Heart left ventricle (tissue), 13 donors: Measurements from ENCODE around the gene SHKBP1.

Experiments
- POLR2A ChIP-seq, 2 donors: fragments of 450-650 bp; IDR thresholded peaks; one replicate each; pipeline ENCODE4 v1.6.1; 2017; ENCODE audit warnings: antibody characterized with exemption in 2 of 2, mild to moderate bottlenecking in 2 of 2, moderate library complexity in 2 of 2
- TF ChIP-seq, protein P1 (sequence below), 12 donors: fragments of 200-600 bp; sonication (generic) in 4 of 12; IDR thresholded peaks; one replicate each; pipeline versions ENCODE4 v1.5.0 to v1.8.0; 2018 to 2022; ENCODE audit warnings: antibody characterized with exemption in 12 of 12, mild to moderate bottlenecking in 5 of 12
- donor health status: ischemic (EF 13 %, LVEDD 7.1; RV severe dilation, severe dysfunction).
- donor health status: DM: no; HTN: yes; CAD: no.
- donor health status: DM: no; HTN: no; CAD: no.
- donor health status: ischemic (EF 25% LVEDD 6.9; RV normal size, moderate dysfunction).
- donor health status: ischemic (EF 25% LVEDD 5.7; RV mildly dilated, moderate dysfunction).
- donor health status: ischemic (EF 35%, LVEDD 5.7; RV mildly dilated, moderate dysfunction).
- donor health status: nonischemic (EF 11% LVEDD 7.7; RV severe dilation, severe dysfunction).
- donor health status: DM: yes; HTN: yes; CAD: no.
- donor health status: PGD.
- donor health status: ischemic (EF 29% LVEDD 5.4; RV normal size, mild dysfunction).
- donor health status: nonischemic (EF 23%, LVEDD 6.1; RV moderate dilation, normal function).

DNA sequence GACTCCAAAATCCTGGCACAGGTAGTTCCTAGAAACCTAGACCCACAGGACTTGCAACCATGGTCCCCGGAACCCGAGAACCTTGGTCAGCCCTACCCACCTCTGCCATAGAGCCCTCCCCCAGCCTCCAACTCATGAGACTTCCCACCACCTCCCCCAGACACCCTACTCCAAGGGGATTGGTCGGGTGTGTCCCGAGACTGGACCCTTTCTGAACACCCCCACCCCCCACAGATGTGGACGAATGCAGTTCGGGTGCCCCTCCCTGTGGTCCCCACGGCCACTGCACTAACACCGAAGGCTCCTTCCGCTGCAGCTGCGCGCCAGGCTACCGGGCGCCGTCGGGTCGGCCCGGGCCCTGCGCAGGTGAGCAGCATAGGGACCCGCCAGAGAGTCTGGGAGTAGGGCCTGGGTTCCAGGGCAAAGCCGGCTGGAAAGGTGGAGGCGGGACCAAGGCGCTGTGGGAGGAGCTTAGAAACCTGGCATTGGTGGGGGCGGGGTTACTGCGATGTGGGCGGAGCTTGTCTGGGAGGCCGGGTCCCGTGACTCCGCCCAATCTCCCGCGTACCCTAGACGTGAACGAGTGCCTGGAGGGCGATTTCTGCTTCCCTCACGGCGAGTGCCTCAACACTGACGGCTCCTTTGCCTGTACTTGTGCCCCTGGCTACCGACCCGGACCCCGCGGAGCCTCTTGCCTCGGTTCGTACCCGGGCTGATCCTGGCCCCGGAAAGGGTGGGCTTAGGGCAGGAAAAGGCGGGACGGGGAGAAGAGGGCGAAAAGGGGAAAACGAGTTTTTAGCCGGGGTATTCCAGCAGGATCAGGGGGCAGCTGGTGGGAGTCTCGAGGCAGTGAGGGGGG is 36.4 kb downstream of the SHKBP1 start:
- TF ChIP-seq, protein P1, sequence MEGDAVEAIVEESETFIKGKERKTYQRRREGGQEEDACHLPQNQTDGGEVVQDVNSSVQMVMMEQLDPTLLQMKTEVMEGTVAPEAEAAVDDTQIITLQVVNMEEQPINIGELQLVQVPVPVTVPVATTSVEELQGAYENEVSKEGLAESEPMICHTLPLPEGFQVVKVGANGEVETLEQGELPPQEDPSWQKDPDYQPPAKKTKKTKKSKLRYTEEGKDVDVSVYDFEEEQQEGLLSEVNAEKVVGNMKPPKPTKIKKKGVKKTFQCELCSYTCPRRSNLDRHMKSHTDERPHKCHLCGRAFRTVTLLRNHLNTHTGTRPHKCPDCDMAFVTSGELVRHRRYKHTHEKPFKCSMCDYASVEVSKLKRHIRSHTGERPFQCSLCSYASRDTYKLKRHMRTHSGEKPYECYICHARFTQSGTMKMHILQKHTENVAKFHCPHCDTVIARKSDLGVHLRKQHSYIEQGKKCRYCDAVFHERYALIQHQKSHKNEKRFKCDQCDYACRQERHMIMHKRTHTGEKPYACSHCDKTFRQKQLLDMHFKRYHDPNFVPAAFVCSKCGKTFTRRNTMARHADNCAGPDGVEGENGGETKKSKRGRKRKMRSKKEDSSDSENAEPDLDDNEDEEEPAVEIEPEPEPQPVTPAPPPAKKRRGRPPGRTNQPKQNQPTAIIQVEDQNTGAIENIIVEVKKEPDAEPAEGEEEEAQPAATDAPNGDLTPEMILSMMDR (IDR thresholded peaks at IDR 0.05): no peak
- TF ChIP-seq POLR2A (IDR thresholded peaks at IDR 0.05): no peak
